HepG2 (cell line): ENCODE results near the gene VAV2. TPM values are rescaled to one million over a fixed set of nuclear protein-coding genes. Genes with fewer than 3 reads are reported as not detected.

ENCODE experiments used
- CEBPB ChIP-seq: IDR thresholded peaks from 2 replicates; pipeline ENCODE4 v1.6.1; 2011; ENCODE audit warnings: low read depth, low read length, improper control_type of control experiment, borderline replicate concordance
- EEA1 ChIP-seq: sonication (generic); formaldehyde crosslinking; IDR thresholded peaks from 2 replicates; pipeline ENCODE4 v1.5.1; 2020; ENCODE audit warnings: mild to moderate bottlenecking, missing genetic modification reagents, borderline replicate concordance
- GATA4 ChIP-seq: sonication (generic); IDR thresholded peaks from 2 replicates; pipeline ENCODE4 v1.6.1; 2016; ENCODE audit warnings: antibody characterized with exemption, low read depth, borderline replicate concordance
- HDAC6 ChIP-seq: fragments of 200-600 bp; sonication (generic); IDR thresholded peaks from 2 replicates; pipeline ENCODE4 v1.7.0; 2017; ENCODE audit warnings: mild to moderate bottlenecking, antibody characterized with exemption, low read length, low read depth
- NR2C2 ChIP-seq: sonication (generic); formaldehyde crosslinking; IDR thresholded peaks from 2 replicates; pipeline ENCODE4 v1.4.0; 2020; ENCODE audit warnings: missing genetic modification reagents, mild to moderate bottlenecking, moderate library complexity, borderline replicate concordance
- POLR2G ChIP-seq: fragments of 200-400 bp; formaldehyde crosslinking; IDR thresholded peaks from 2 replicates; pipeline ENCODE4 v1.6.1; 2018; ENCODE audit warnings: mild to moderate bottlenecking, low read depth, low read length, moderate library complexity
- TAF1 ChIP-seq: sonication (generic); formaldehyde crosslinking; IDR thresholded peaks from 2 replicates; pipeline ENCODE4 v1.4.0; 2020; ENCODE audit warnings: missing genetic modification reagents
- ZBTB38 ChIP-seq: sonication (generic); formaldehyde crosslinking; IDR thresholded peaks from 2 replicates; pipeline ENCODE4 v1.5.1; 2020; ENCODE audit warnings: mild to moderate bottlenecking, missing genetic modification reagents
- polyA plus RNA-seq, 8 experiments: library from polyadenylated mRNA; depleted of rRNA in 3 of 8; stranded (reverse) in 7 of 8; unstranded in 1 of 8; fragments of >200 nt; fragmentation: Illumina TruSeq in 4 of 8; extraction: Trizol in 4 of 8; gene quantifications; 2 replicates each; pipeline versions ENCODE4 v1.2.1 to v1.2.3, GENCODE V29; 2011 to 2016; ENCODE audit warnings: low read depth in 4 of 8, missing spikeins in 1 of 8, mixed read lengths in 1 of 8; ENCODE audit not compliant: insufficient read depth in 1 of 8
- total RNA-seq, 5 experiments: library from RNA; depleted of rRNA; stranded (reverse); fragments of >200 nt; fragmentation: Illumina TruSeq; extraction: Trizol; gene quantifications; 2 replicates each; pipeline ENCODE4 v1.2.3, GENCODE V29; 2016; ENCODE audit warnings: low read depth in 1 of 5
- TF ChIP-seq, protein P1 (sequence below): IDR thresholded peaks from 2 replicates; pipeline ENCODE4 v1.6.1; 2016; ENCODE audit warnings: missing compliant biosample characterization, missing genetic modification reagents, borderline replicate concordance
- TF ChIP-seq, protein P2 (sequence below): sonication (generic); formaldehyde crosslinking; IDR thresholded peaks from 2 replicates; pipeline ENCODE4 v1.9.0; 2022; ENCODE audit warnings: missing genetic modification reagents, mild to moderate bottlenecking, borderline replicate concordance
- TF ChIP-seq, protein P3 (sequence below): sonication (generic); formaldehyde crosslinking; IDR thresholded peaks from 2 replicates; pipeline ENCODE4 v1.9.0; 2021; ENCODE audit warnings: missing genetic modification reagents, borderline replicate concordance
- TF ChIP-seq, protein P4 (sequence below): IDR thresholded peaks from 2 replicates; pipeline ENCODE4 v1.4.0; 2020; ENCODE audit warnings: mild to moderate bottlenecking, missing genetic modification reagents

The VAV2 gene
- total and polyA plus RNA-seq, 2 of the 13 experiments (the other 11 are each of a cell fraction or from before 2014, with no cell fraction given) = 22.5 to 22.9 TPM

DNA sequence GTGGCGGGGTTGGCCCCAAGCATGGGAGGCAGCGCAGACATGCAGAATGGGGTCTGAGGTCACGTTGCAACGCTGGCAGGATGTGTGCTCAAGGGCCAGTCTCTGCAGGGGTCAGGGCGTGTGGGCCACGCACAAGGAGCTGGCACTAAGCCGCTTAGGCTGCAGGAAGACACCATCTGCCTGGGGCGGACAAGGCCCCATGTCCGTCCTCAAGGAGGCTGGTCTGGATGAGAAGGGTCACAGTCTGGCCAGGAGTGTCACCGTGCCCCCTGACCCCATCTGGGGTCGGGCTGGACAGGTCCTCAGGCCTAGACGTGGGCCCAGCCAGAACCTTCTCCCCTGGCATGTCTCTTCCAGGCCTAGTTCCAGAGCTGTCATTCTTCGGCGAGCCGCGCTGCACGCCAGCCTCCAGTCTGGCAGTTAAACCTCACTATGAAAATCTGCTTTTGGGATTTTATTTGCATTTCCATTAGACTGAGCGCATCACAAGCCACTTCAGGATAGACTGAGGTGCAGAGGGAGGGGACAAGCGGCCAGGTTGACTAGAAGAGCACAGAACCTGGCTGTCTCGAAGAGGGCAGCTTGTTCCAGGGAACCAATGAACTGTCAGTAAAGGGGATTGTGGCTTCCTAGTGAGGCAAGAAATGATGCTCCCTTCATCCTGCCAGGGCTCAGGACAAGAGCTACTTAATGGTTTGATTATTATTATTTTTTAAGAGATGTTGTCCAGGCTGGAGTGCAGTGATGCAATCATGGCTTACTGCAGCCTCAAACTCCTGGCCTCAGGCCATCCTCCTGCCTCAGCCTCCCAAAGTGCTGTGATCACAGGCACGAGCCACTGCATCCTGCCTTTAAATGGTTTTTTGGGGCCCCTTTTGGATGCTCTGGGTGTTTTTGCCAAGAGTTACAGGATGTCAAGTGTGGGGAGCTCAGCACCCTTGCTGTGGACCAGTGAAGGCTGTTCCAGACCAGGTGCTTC, 37.4 kb upstream of the VAV2 start (continued):
- TF ChIP-seq, protein P1, sequence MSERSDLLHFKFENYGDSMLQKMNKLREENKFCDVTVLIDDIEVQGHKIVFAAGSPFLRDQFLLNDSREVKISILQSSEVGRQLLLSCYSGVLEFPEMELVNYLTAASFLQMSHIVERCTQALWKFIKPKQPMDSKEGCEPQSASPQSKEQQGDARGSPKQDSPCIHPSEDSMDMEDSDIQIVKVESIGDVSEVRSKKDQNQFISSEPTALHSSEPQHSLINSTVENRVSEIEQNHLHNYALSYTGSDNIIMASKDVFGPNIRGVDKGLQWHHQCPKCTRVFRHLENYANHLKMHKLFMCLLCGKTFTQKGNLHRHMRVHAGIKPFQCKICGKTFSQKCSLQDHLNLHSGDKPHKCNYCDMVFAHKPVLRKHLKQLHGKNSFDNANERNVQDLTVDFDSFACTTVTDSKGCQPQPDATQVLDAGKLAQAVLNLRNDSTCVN (CRISPR knock-in tag) = no peak
- no peak for TF ChIP-seq EEA1 (CRISPR knock-in tag)
- TF ChIP-seq, protein P2, sequence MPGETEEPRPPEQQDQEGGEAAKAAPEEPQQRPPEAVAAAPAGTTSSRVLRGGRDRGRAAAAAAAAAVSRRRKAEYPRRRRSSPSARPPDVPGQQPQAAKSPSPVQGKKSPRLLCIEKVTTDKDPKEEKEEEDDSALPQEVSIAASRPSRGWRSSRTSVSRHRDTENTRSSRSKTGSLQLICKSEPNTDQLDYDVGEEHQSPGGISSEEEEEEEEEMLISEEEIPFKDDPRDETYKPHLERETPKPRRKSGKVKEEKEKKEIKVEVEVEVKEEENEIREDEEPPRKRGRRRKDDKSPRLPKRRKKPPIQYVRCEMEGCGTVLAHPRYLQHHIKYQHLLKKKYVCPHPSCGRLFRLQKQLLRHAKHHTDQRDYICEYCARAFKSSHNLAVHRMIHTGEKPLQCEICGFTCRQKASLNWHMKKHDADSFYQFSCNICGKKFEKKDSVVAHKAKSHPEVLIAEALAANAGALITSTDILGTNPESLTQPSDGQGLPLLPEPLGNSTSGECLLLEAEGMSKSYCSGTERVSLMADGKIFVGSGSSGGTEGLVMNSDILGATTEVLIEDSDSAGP (CRISPR knock-in tag) = 0 out of 2 replicates have a peak, but pooled peaks have one; percentile 56
- TF ChIP-seq HDAC6 = no peak
- peak; percentile 18; the same call in 1 of the 2 replicates for TF ChIP-seq POLR2G
- no peak for TF ChIP-seq TAF1 (CRISPR knock-in tag)
- no peak for TF ChIP-seq GATA4
- TF ChIP-seq, protein P3, sequence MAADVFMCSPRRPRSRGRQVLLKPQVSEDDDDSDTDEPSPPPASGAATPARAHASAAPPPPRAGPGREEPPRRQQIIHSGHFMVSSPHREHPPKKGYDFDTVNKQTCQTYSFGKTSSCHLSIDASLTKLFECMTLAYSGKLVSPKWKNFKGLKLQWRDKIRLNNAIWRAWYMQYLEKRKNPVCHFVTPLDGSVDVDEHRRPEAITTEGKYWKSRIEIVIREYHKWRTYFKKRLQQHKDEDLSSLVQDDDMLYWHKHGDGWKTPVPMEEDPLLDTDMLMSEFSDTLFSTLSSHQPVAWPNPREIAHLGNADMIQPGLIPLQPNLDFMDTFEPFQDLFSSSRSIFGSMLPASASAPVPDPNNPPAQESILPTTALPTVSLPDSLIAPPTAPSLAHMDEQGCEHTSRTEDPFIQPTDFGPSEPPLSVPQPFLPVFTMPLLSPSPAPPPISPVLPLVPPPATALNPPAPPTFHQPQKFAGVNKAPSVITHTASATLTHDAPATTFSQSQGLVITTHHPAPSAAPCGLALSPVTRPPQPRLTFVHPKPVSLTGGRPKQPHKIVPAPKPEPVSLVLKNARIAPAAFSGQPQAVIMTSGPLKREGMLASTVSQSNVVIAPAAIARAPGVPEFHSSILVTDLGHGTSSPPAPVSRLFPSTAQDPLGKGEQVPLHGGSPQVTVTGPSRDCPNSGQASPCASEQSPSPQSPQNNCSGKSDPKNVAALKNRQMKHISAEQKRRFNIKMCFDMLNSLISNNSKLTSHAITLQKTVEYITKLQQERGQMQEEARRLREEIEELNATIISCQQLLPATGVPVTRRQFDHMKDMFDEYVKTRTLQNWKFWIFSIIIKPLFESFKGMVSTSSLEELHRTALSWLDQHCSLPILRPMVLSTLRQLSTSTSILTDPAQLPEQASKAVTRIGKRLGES = no peak
- peak; percentile 71 for TF ChIP-seq ZBTB38 (CRISPR knock-in tag)
- TF ChIP-seq, protein P4, sequence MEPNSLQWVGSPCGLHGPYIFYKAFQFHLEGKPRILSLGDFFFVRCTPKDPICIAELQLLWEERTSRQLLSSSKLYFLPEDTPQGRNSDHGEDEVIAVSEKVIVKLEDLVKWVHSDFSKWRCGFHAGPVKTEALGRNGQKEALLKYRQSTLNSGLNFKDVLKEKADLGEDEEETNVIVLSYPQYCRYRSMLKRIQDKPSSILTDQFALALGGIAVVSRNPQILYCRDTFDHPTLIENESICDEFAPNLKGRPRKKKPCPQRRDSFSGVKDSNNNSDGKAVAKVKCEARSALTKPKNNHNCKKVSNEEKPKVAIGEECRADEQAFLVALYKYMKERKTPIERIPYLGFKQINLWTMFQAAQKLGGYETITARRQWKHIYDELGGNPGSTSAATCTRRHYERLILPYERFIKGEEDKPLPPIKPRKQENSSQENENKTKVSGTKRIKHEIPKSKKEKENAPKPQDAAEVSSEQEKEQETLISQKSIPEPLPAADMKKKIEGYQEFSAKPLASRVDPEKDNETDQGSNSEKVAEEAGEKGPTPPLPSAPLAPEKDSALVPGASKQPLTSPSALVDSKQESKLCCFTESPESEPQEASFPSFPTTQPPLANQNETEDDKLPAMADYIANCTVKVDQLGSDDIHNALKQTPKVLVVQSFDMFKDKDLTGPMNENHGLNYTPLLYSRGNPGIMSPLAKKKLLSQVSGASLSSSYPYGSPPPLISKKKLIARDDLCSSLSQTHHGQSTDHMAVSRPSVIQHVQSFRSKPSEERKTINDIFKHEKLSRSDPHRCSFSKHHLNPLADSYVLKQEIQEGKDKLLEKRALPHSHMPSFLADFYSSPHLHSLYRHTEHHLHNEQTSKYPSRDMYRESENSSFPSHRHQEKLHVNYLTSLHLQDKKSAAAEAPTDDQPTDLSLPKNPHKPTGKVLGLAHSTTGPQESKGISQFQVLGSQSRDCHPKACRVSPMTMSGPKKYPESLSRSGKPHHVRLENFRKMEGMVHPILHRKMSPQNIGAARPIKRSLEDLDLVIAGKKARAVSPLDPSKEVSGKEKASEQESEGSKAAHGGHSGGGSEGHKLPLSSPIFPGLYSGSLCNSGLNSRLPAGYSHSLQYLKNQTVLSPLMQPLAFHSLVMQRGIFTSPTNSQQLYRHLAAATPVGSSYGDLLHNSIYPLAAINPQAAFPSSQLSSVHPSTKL = no peak
- TF ChIP-seq CEBPB = peak; percentile 18; the same call in 1 of the 2 replicates
- TF ChIP-seq NR2C2 (CRISPR knock-in tag) = no peak
